ENCODE data around the gene PAIP2. TPM values are rescaled to one million over a fixed set of nuclear protein-coding genes. Genes with fewer than 3 reads are reported as not detected.
"Not testable (repeated sequence)": the region's sequence is repeated elsewhere in the genome, so short reads cannot be mapped to it uniquely, and the experiment has no call there.

The PAIP2 gene
- total RNA-seq, 2 experiments from 2014 or later: 104 to 110 TPM

DNA sequence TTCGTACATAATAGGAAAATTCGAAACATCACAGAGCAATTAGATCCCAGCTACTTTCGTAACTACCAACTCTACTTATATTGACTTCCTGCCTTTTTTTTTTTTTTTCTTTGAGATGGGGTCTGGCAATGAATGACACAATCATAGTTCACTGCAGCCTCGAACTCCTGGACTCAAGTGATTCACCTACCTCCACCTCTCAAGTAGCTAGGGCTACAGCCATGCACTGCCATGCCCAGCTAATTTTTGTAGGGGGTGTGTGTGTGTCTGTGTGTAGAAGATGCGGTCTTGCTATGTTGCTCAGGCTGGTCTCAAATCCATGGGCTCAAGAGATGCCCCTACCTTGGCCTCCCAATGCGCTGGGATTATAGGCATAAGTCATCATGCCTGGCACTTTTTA, 5.8 kb upstream of the PAIP2 start:
- ChIA-PET CTCF (no interaction called here), POLR2A (interaction anchor here (1.5 to 1.7 kb wide), 3 partner anchors 12 to 31 kb away, joined by 3 to 6 read pairs (median 4); no protein-coding TSS in a partner anchor)
- peaks cover 8% of the 10 kb centered on the region for H3K36me3 Mint-ChIP-seq
- no peaks in the 10 kb centered on the region for H3K27me3 Mint-ChIP-seq
- peak; percentile 20 for DNase-seq
- H3K4me3 Mint-ChIP-seq: no peak overlapping the region
- H3K4me1 Mint-ChIP-seq (ENCODE audit: low read depth): peaks cover 23% of the 10 kb centered on the region
- H3K9me3 Mint-ChIP-seq: no peaks in the 10 kb centered on the region
- intact Hi-C loops (cut with micrococcal nuclease): no loop called here
- H3K27ac Mint-ChIP-seq: peak overlapping the region; percentile 60

DNA sequence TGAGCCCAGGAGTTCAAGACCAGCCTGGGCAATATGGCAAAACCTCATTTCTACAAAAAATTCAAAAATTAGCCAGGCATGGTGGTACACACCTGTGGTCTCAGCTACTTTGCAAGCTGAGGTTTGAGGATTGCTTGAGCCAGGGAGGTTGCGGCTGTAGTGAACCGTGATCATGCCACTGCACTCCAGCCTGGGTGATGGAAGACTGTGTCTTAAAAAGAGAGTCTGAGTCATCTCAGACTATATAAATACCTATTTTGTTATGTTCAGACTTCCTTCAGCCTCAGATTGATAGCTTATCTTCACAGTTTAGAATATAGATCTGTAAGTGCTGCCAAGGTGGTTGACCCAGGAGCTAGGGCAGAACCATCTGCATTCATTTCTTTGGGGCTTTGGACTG, 1.6 kb upstream of the PAIP2 start:
- ChIA-PET CTCF (interaction anchor here (1.7 kb wide), 1 partner anchor 51 kb away, joined by 3 read pairs; no protein-coding TSS in a partner anchor), POLR2A (interaction anchor here (1.2 to 3.0 kb wide), 3 partner anchors 19 to 52 kb away, joined by 3 to 32 read pairs (median 6); partner anchors contain the start of genes MATR3 and MZB1)
- Mint-ChIP-seq H3K9me3 (no peaks in the 10 kb centered on the region), H3K4me1 (ENCODE audit: low read depth) (peaks cover 54% of the 10 kb centered on the region), H3K27ac (no peak overlapping the region), H3K4me3 (no peak overlapping the region), H3K27me3 (no peaks in the 10 kb centered on the region), H3K36me3 (peaks cover 7% of the 10 kb centered on the region)
- intact Hi-C loops (cut with micrococcal nuclease): loop anchor here (5.0 to 10.0 kb wide), 2 partner anchors 222 to 585 kb away; partner anchors contain the start of genes CTNNA1 and UBE2D2
- DNase-seq: no peak

DNA sequence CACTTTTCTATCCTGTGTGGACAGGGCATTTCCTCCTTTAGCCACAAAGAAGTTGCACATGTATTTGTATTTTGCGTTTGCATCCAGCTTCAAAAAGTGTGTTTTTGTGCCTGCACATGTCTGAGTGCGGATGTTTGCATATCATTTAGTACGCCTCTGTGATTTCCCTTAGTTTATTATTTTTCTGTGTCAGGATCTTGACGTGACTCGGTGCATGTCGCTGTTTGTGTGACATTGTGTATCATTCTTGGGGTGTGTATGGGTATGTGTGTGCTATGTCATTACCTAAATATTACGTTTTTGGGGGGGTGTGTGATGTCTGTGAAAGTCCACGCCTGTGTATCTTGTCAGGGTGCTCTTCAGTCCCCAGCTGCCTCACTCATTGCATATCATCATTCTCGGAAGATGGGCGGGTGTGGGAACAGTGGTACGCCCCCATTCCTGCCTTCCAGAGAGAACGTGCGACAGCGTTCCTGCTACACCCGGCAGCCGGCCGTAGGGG, 416 bp upstream of the PAIP2 start:
- no peaks in the 10 kb centered on the region for H3K27me3 Mint-ChIP-seq
- peaks cover 49% of the 10 kb centered on the region for H3K4me1 Mint-ChIP-seq (ENCODE audit: low read depth)
- H3K27ac Mint-ChIP-seq: peak overlapping the region; percentile 95
- H3K9me3 Mint-ChIP-seq: no peaks in the 10 kb centered on the region
- H3K4me3 Mint-ChIP-seq: peak overlapping the region; percentile 97
- POLR2A ChIA-PET: interaction anchor here (1.3 to 3.0 kb wide), 8 partner anchors 29 to 798 kb away, joined by 3 to 32 read pairs (median 8); partner anchors contain the start of genes ETF1, HSPA9, MATR3 and MZB1
- no peak for DNase-seq
- intact Hi-C loops (cut with micrococcal nuclease): loop anchor here (1.0 to 10.0 kb wide), 7 partner anchors 48 to 586 kb away; partner anchors contain the start of genes CTNNA1, MATR3 and UBE2D2
- CTCF ChIA-PET: interaction anchor here (1.0 to 2.2 kb wide), 19 partner anchors 8 to 424 kb away, joined by 3 to 14 read pairs (median 5); partner anchors contain the start of genes MATR3, PROB1 and SPATA24
- H3K36me3 Mint-ChIP-seq: peaks cover 9% of the 10 kb centered on the region

DNA sequence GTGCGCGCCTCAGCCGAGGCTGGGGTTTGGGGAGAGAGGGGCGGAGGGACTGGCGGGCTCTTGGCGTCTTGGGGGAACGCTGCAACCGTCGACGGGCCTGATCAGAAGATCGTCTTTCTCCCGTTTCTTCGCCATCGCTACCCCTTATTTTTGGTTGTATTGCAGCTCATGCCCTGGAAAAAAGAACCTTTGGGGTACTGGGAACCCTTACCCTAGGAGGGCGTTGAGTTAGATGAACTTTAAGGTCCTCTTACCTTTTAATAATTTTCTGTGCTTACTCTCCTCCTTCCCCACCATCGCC, 719 bp downstream of the PAIP2 start:
- Mint-ChIP-seq H3K4me1 (ENCODE audit: low read depth) (peaks cover 47% of the 10 kb centered on the region), H3K4me3 (peak overlapping the region; percentile 97), H3K27ac (peak overlapping the region; percentile 95), H3K9me3 (no peaks in the 10 kb centered on the region), H3K27me3 (no peaks in the 10 kb centered on the region), H3K36me3 (peaks cover 12% of the 10 kb centered on the region)
- ChIA-PET CTCF (interaction anchor here (0.6 to 2.2 kb wide), 23 partner anchors 9 to 702 kb away, joined by 3 to 14 read pairs (median 4); partner anchors contain the start of genes MATR3, MZB1, PROB1 and SPATA24), POLR2A (interaction anchor here (0.7 to 3.0 kb wide), 12 partner anchors 11 to 799 kb away, joined by 3 to 32 read pairs (median 4); partner anchors contain the start of genes ETF1, HSPA9, MATR3 and MZB1)
- intact Hi-C loops (cut with micrococcal nuclease): loop anchor here (5.0 to 10.0 kb wide), 2 partner anchors 220 to 588 kb away; partner anchors contain the start of genes CTNNA1 and UBE2D2
- DNase-seq: no peak

DNA sequence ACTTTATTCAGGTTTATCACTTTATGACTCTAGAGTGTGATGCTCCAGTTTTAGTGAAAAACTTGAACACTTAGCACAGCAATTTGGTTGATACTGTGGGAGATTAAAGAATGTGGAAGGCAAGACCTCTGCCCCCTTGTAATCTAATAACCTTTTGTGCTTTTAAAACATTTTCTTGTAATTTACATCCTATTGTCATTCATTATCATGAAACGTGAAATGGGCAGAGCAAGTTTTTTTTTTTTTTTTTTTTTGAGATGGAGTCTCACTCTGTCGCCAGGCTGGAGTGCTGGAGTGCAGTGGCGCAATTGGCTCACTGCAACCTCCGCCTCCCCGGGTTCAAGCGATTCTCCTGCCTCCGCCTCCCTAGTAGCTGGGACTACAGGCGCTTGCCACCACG, 1.8 kb downstream of the PAIP2 start:
- Mint-ChIP-seq H3K4me1 (ENCODE audit: low read depth) (peaks cover 47% of the 10 kb centered on the region), H3K27me3 (no peaks in the 10 kb centered on the region), H3K27ac (peak overlapping the region; percentile 95), H3K4me3 (peak overlapping the region; percentile 97), H3K36me3 (peaks cover 12% of the 10 kb centered on the region), H3K9me3 (no peaks in the 10 kb centered on the region)
- intact Hi-C loops (cut with micrococcal nuclease): loop anchor here (5.0 to 10.0 kb wide), 2 partner anchors 219 to 589 kb away; partner anchors contain the start of genes CTNNA1 and UBE2D2
- ChIA-PET POLR2A (no interaction called here), CTCF (no interaction called here)
- no peak for DNase-seq

DNA sequence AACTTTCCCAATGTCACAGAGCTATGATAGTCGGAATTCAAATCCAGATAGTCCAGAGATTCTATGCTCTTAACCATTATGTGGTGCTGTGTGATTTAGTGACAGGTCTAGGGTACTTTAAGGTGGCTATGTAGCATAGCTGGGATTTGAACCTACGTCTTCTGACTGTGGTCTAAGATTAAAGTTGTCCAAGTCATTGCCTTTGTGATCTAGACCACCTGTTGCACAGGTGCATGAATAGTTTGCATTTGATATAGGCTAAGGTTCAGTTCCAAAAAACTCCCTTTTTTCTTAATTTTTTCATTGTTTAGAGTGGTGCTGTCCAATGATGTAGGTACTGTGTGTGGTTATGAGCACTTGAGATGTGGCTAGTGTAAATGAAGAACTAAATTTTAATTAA, 2.5 kb downstream of the PAIP2 start:
- no peak for DNase-seq
- CTCF ChIA-PET: no interaction called here
- no peak overlapping the region for H3K27ac Mint-ChIP-seq
- no peaks in the 10 kb centered on the region for H3K27me3 Mint-ChIP-seq
- POLR2A ChIA-PET: interaction anchor here (0.5 kb wide), 1 partner anchor 116 kb away, joined by 3 read pairs; no protein-coding TSS in a partner anchor
- H3K36me3 Mint-ChIP-seq: peaks cover 15% of the 10 kb centered on the region
- peak overlapping the region; percentile 41 for H3K4me3 Mint-ChIP-seq
- no peaks in the 10 kb centered on the region for H3K9me3 Mint-ChIP-seq
- intact Hi-C loops (cut with micrococcal nuclease): loop anchor here (5.0 to 10.0 kb wide), 2 partner anchors 218 to 589 kb away; partner anchors contain the start of genes CTNNA1 and UBE2D2
- peaks cover 49% of the 10 kb centered on the region for H3K4me1 Mint-ChIP-seq (ENCODE audit: low read depth)

DNA sequence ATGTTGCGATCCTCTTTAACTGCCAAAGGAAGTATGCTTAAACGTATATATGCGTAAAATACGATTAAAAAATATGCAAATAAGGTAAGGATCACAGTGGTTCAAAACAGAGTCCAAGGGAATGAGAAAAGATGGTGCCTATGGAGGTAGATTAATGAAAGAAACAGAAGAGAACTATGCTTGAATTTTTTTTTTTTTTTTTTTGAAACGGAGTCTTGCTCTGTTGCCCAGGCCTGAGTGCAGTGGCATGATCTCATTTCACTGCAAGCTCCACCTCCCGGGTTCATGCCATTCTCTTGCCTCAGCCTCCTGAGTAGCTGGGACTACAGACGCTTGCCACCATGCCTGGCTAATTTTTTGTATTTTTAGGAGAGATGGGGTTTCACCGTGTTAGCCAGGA, 3.8 kb downstream of the PAIP2 start:
- H3K4me3 Mint-ChIP-seq, H3K9me3 Mint-ChIP-seq, H3K27me3 Mint-ChIP-seq, H3K27ac Mint-ChIP-seq, CTCF ChIA-PET, POLR2A ChIA-PET, DNase-seq: not testable (repeated sequence)
- peaks cover 15% of the 10 kb centered on the region for H3K36me3 Mint-ChIP-seq
- intact Hi-C loops (cut with micrococcal nuclease): loop anchor here (10.0 kb wide), 1 partner anchor 591 kb away; the partner anchor contains the start of gene CTNNA1
- peaks cover 44% of the 10 kb centered on the region for H3K4me1 Mint-ChIP-seq (ENCODE audit: low read depth)

DNA sequence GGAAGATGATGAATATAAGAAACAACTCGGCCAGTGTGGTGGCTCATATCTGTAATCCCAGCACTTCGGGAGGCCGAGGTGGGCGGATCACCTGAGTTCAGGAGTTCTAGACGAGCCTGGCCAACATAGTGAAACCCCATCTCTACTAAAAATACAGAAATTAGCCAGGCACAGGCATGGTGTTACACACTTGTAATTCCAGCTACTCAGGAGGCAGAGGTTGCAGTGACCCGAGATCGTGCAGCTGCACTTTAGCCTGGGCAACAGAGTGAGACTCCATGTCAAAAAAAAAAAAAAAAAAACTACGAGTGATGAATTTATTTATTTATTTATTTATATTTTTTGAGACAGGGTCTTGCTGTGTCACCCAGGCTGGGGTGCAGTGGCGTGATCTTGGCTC, 6.2 kb downstream of the PAIP2 start:
- Mint-ChIP-seq H3K4me1 (ENCODE audit: low read depth) (peaks cover 30% of the 10 kb centered on the region), H3K36me3 (peaks cover 11% of the 10 kb centered on the region)
- ChIA-PET CTCF (interaction anchor here (0.6 kb wide), 1 partner anchor 303 kb away, joined by 6 read pairs; no protein-coding TSS in a partner anchor), POLR2A (interaction anchor here (0.6 kb wide), 1 partner anchor 1124 kb away, joined by 5 read pairs; no protein-coding TSS in a partner anchor)
- intact Hi-C loops (cut with micrococcal nuclease): loop anchor here (10.0 kb wide), 1 partner anchor 593 kb away; the partner anchor contains the start of gene CTNNA1
- DNase-seq, H3K4me3 Mint-ChIP-seq, H3K27ac Mint-ChIP-seq, H3K27me3 Mint-ChIP-seq, H3K9me3 Mint-ChIP-seq: not testable (repeated sequence)

DNA sequence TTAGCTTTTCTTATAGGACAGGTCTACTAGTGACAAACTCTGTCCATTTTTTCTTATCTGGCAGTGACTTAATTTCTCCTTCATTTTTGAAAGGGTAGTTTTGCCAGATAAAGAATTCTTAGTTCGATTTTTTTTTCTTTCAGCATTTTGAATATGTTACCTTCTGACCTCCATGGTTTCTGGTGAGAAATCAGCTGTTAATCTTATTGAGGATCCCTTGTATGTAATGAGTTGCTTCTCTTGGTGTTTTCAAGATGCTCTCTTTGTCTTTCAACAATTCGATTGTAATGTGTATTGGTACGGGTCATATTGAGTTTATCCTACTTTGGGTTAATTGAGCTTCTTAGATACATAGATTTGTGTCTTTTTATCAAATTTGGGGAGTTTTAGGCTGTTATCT, 12.5 kb downstream of the PAIP2 start:
- H3K36me3 Mint-ChIP-seq: peaks cover 11% of the 10 kb centered on the region
- peaks cover 12% of the 10 kb centered on the region for H3K4me1 Mint-ChIP-seq (ENCODE audit: low read depth)
- H3K27ac Mint-ChIP-seq: no peak overlapping the region
- no peaks in the 10 kb centered on the region for H3K27me3 Mint-ChIP-seq
- POLR2A ChIA-PET: interaction anchor here (1.5 kb wide), 1 partner anchor 12 kb away, joined by 4 read pairs; the partner anchor contains the start of gene PAIP2
- intact Hi-C loops (cut with micrococcal nuclease): no loop called here
- H3K9me3 Mint-ChIP-seq: no peaks in the 10 kb centered on the region
- no peak overlapping the region for H3K4me3 Mint-ChIP-seq
- DNase-seq: no peak
- CTCF ChIA-PET: no interaction called here

DNA sequence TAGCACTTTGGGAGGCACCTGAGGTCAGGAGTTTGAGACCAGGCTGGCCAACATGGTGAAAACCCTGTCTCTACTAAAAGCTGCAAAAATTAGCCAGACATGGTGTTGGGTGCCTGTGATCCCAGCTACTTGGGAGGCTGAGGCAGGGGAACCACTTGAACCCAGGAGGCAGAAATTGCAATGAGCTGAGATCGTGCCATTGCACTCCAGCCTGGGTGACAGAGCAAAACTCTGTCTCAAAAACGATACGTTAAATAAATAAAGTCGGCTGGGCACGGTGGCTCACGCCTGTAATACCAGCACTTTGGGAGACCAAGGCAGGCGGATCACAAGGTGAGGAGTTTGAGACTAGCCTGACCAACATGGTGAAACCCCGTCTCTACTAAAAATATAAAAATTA, 14.2 kb downstream of the PAIP2 start:
- Mint-ChIP-seq H3K36me3 (peaks cover 11% of the 10 kb centered on the region), H3K4me1 (ENCODE audit: low read depth) (peaks cover 12% of the 10 kb centered on the region)
- POLR2A ChIA-PET: interaction anchor here (1.1 kb wide), 1 partner anchor 10 kb away, joined by 3 read pairs; no protein-coding TSS in a partner anchor
- H3K27ac Mint-ChIP-seq; DNase-seq; CTCF ChIA-PET; H3K4me3 Mint-ChIP-seq; H3K9me3 Mint-ChIP-seq; H3K27me3 Mint-ChIP-seq; intact Hi-C loops (cut with micrococcal nuclease): not testable (repeated sequence)

DNA sequence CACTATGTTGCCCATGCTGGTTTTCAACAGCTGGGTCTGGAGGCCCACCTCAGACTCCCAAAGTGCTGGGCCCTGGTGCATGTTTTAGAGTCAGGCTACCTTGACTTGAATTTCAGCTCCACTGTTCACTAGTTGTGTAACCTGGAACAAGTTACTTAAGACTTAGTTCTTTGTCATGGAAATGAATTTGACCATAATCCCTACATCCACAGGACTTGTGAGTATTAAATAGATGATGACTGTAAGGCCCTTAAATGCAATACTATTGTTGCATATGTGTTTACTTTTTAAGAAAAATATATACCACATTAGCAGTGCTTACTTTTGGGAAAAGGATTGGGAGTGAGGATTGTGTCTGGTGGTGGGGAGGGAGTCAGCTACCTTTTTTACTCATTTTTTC, 16.4 kb downstream of the PAIP2 start:
- no peaks in the 10 kb centered on the region for H3K27me3 Mint-ChIP-seq
- peaks cover 14% of the 10 kb centered on the region for H3K4me1 Mint-ChIP-seq (ENCODE audit: low read depth)
- H3K9me3 Mint-ChIP-seq: no peaks in the 10 kb centered on the region
- intact Hi-C loops (cut with micrococcal nuclease): no loop called here
- no peak for DNase-seq
- no peak overlapping the region for H3K27ac Mint-ChIP-seq
- ChIA-PET POLR2A (no interaction called here), CTCF (no interaction called here)
- peaks cover 10% of the 10 kb centered on the region for H3K36me3 Mint-ChIP-seq
- no peak overlapping the region for H3K4me3 Mint-ChIP-seq

DNA sequence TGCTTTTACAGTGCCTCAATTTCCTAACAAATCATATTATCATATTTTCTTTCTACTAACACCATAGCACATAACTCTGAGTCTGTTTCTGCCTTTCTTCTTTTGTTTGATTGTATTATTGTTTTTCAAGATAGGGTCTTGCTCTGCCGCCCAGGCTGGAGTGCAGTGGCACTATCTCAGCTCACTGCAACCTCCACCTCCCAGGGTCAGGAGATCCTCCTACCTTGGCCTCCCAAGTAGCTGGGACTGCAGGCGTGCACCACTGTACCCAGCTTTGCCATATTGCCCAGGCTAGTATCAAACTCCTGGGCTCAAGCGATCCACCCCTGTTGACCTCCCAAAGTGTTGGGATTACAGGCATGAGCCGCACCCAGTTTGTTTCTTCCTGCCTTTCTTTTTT, 18.7 kb downstream of the PAIP2 start:
- CTCF ChIA-PET: interaction anchor here (0.8 kb wide), 1 partner anchor 66 kb away, joined by 3 read pairs; no protein-coding TSS in a partner anchor

More for the DNA sequence above, 18.7 kb downstream of the PAIP2 start:
- intact Hi-C loops (cut with micrococcal nuclease): no loop called here
- no peaks in the 10 kb centered on the region for H3K27me3 Mint-ChIP-seq
- no peak overlapping the region for H3K27ac Mint-ChIP-seq
- H3K4me1 Mint-ChIP-seq (ENCODE audit: low read depth): peaks cover 18% of the 10 kb centered on the region
- H3K36me3 Mint-ChIP-seq: peaks cover 19% of the 10 kb centered on the region
- POLR2A ChIA-PET: no interaction called here
- no peaks in the 10 kb centered on the region for H3K9me3 Mint-ChIP-seq
- H3K4me3 Mint-ChIP-seq: no peak overlapping the region
- no peak for DNase-seq
